MCF 10A (cell line): Measurements from ENCODE around the gene DTX3. TPM values are rescaled to one million over a fixed set of nuclear protein-coding genes. Genes with fewer than 3 reads are reported as not detected.

ENCODE experiments used
- BruUV-seq: library from RNA; stranded (reverse); fragments of 400-500 nt; replicated peaks from 2 replicates; lab custom pipeline; 2021; lab: Mats Ljungman, UMichigan
- CTCF ChIA-PET: fragments of 300-600 bp; sonication (Branson Sonifier 250); formaldehyde crosslinking; extraction: SDS; loops from one replicate; lab custom pipeline; 2021; ENCODE audit warnings: antibody characterized with exemption, inconsistent platforms; lab: Yijun Ruan, JAX
- POLR2A ChIA-PET: fragments of 300-600, 350-650 bp; sonication (Branson Sonifier 250); formaldehyde crosslinking; extraction: SDS; loops from one replicate; lab custom pipeline; 2020; ENCODE audit warnings: antibody characterized with exemption, inconsistent platforms; lab: Yijun Ruan, JAX
- DNase-seq: peaks from one replicate; pipeline ENCODE4 v3.0.0-alpha.2; 2018; ENCODE audit not compliant: unreplicated experiment
- H3K27ac Mint-ChIP-seq: one replicate; pipeline ENCODE4 v1.8.0; 2022; ENCODE audit warnings: mild to moderate bottlenecking, low read depth, mixed read lengths; ENCODE audit not compliant: unreplicated experiment
- H3K27me3 Mint-ChIP-seq: one replicate; pipeline ENCODE4 v1.8.0; 2022; ENCODE audit warnings: mixed read lengths; ENCODE audit not compliant: insufficient read depth, unreplicated experiment
- H3K36me3 Mint-ChIP-seq: one replicate; pipeline ENCODE4 v1.8.0; 2022; ENCODE audit warnings: mild to moderate bottlenecking, moderate library complexity, mixed read lengths; ENCODE audit not compliant: insufficient read depth, unreplicated experiment
- H3K4me1 Mint-ChIP-seq: one replicate; pipeline ENCODE4 v1.8.0; 2022; ENCODE audit warnings: mixed read lengths; ENCODE audit not compliant: insufficient read depth, unreplicated experiment
- H3K4me3 Mint-ChIP-seq: one replicate; pipeline ENCODE4 v1.8.0; 2022; ENCODE audit warnings: mild to moderate bottlenecking, moderate library complexity, mixed read lengths; ENCODE audit not compliant: unreplicated experiment
- H3K9me3 Mint-ChIP-seq: one replicate; pipeline ENCODE4 v1.8.0; 2022; ENCODE audit warnings: mixed read lengths; ENCODE audit not compliant: unreplicated experiment
- intact Hi-C: fragments of 100-400 bp; cut with micrococcal nuclease; formaldehyde crosslinking; loops from 2 replicates; pipeline ENCODE4 v1.14.1; 2022
- total RNA-seq: library from RNA; stranded (reverse); gene quantifications from 2 replicates; pipeline ENCODE4 v1.2.3, GENCODE V29; 2022
- TF ChIP-seq, protein P1 (sequence below): fragments of 200-600 bp; IDR thresholded peaks from one replicate; pipeline ENCODE4 v1.8.0; 2022; ENCODE audit warnings: antibody characterized with exemption, mild to moderate bottlenecking; ENCODE audit not compliant: unreplicated experiment

DTX3 gene
- total RNA-seq, 1 experiment from 2014 or later, result 2.0 TPM

DNA sequence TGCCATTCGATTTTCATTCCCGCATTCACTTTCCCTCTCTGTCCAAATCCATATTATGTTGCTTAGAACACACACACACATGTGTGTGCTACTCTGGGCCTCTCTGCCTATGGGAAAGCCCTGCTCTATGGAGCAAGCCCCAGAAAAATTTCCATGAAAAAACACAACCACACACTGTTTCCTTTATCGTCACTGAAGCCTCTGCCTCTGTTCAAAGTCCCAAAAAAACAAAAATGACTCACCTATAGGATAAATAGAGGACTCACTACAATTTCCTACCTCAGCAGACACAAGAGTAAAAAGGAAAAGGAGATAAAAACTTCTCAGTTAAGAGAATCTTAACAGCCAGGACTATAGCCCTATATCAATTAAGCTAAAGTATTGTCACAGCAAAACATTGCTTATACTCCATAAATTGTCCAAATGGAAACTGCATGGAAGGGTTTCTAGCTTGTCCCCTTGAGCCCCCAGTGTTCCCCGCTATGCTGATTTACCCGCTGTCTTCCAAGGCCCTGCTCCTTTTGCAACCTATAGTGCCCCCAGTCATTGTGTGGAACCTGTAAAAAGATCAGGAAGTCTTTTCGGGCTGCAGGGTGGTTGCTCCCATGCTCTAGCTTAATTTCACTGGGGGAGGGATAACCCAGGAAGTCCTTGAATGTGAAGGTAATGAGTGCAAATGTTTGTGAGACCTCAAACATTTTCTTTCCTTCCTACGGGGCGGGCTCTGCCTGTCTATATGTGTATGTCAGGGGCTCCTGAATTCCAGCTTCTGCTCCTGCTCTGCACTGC lies 24.8 kb upstream of the DTX3 start:
- DNase-seq, result no peak
- Mint-ChIP-seq H3K27ac (no peak overlapping the region), H3K27me3 (no peaks in the 10 kb centered on the region), H3K4me1 (no peaks in the 10 kb centered on the region), H3K9me3 (no peaks in the 10 kb centered on the region), H3K4me3 (no peak overlapping the region), H3K36me3 (no peaks in the 10 kb centered on the region)
- intact Hi-C loops, result no loop called here
- ChIA-PET CTCF (interaction anchor here (1.9 to 7.5 kb wide), 2 partner anchors 41 to 53 kb away, joined by 19 to 72 read pairs; partner anchors contain the start of gene B4GALNT1), POLR2A (no interaction called here)
- no TSS peak for BruUV-seq
- TF ChIP-seq, protein P1, sequence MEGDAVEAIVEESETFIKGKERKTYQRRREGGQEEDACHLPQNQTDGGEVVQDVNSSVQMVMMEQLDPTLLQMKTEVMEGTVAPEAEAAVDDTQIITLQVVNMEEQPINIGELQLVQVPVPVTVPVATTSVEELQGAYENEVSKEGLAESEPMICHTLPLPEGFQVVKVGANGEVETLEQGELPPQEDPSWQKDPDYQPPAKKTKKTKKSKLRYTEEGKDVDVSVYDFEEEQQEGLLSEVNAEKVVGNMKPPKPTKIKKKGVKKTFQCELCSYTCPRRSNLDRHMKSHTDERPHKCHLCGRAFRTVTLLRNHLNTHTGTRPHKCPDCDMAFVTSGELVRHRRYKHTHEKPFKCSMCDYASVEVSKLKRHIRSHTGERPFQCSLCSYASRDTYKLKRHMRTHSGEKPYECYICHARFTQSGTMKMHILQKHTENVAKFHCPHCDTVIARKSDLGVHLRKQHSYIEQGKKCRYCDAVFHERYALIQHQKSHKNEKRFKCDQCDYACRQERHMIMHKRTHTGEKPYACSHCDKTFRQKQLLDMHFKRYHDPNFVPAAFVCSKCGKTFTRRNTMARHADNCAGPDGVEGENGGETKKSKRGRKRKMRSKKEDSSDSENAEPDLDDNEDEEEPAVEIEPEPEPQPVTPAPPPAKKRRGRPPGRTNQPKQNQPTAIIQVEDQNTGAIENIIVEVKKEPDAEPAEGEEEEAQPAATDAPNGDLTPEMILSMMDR, result no peak

DNA sequence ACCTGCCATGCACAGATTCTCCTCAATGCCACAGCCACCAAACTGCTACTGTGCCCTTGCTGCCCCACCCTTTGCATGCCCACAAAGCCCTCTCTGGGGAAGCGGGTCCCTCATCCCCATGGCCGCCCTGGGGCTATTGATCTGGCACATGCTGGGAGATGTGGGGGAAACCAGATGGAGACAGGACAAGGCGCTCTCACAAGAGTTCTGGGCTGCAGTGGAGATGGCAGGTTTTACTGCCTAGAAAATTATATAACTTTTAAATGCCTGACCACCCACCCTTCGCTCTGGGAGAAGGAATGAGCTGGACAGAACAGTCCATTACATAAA lies 24.2 kb upstream of the DTX3 start:
- ChIA-PET POLR2A (interaction anchor here (1.4 kb wide), 1 partner anchor 10 kb away, joined by 3 read pairs; the partner anchor contains the start of gene PIP4K2C), CTCF (interaction anchor here (0.6 to 7.5 kb wide), 6 partner anchors 41 to 199 kb away, joined by 3 to 72 read pairs (median 8); partner anchors contain the start of gene B4GALNT1)
- H3K9me3 Mint-ChIP-seq, result no peaks in the 10 kb centered on the region

DNA sequence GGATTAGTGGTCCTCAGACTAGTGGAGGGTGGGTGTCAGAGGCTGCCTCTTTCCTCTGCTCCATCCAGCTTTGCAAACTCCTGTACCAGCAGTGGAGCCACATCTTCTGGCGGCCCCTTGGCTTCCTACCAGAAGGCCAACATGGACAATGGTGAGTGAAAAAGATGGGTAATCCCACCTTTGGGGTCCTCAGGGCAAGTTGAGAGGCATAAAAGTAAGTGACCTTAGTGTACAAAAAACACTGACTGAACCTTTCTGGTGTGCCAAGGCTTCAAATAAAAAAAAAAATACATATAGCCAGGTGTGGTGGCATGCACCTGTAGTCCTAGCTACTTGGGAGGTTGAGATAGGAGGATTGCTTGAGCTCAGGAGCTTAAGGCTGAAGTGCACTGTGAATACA lies 22.8 kb upstream of the DTX3 start:
- no peaks in the 10 kb centered on the region for H3K4me1 Mint-ChIP-seq
- POLR2A ChIA-PET, result interaction anchor here (1.4 kb wide), 1 partner anchor 9 kb away, joined by 3 read pairs; the partner anchor contains the start of gene PIP4K2C
- no peak overlapping the region for H3K27ac Mint-ChIP-seq
- no peaks in the 10 kb centered on the region for H3K9me3 Mint-ChIP-seq
- H3K27me3 Mint-ChIP-seq, result no peaks in the 10 kb centered on the region
- intact Hi-C loops, result loop anchor here (2.0 kb wide), 1 partner anchor 155 kb away; no protein-coding TSS in a partner anchor
- TF ChIP-seq, protein P1, result no peak
- no peak overlapping the region for H3K4me3 Mint-ChIP-seq
- no TSS peak for BruUV-seq
- H3K36me3 Mint-ChIP-seq, result no peaks in the 10 kb centered on the region
- no peak for DNase-seq
- CTCF ChIA-PET, result interaction anchor here (0.6 to 7.5 kb wide), 20 partner anchors 9 to 1886 kb away, joined by 3 to 72 read pairs (median 10); partner anchors contain the start of genes B4GALNT1, DTX3 and OS9

More for the DNA sequence above, 24.2 kb upstream of the DTX3 start:
- Mint-ChIP-seq H3K4me3 (no peak overlapping the region), H3K27ac (no peak overlapping the region), H3K27me3 (no peaks in the 10 kb centered on the region), H3K4me1 (no peaks in the 10 kb centered on the region), H3K36me3 (no peaks in the 10 kb centered on the region)
- BruUV-seq, result no TSS peak
- TF ChIP-seq, protein P1, result no peak
- no peak for DNase-seq
- intact Hi-C loops, result no loop called here

DNA sequence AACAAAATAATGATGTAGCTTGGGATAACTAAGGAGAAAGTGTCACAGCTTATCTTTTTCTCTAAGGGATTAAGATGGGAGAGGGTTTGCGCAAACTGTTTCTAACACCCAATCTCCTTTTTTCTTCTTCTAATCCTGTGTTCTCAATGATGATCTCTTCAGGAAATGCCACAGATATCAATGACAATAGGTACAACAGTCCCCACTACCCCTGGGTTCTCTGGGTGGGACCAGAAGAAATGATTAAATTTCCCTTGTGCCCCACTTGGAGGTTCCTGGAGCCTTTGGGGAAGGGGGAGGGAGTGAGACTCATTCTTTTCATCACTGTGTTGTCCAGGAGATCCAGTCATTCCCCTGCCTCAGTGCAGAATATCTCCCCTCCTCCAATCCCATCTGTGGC lies 22.2 kb upstream of the DTX3 start:
- DNase-seq, result no peak
- H3K27ac Mint-ChIP-seq, result no peak overlapping the region
- H3K9me3 Mint-ChIP-seq, result no peaks in the 10 kb centered on the region
- intact Hi-C loops, result loop anchor here (2.0 kb wide), 1 partner anchor 154 kb away; no protein-coding TSS in a partner anchor
- ChIA-PET POLR2A (interaction anchor here (2.3 kb wide), 1 partner anchor 10 kb away, joined by 10 read pairs; the partner anchor contains the start of gene PIP4K2C), CTCF (interaction anchor here (0.6 to 7.5 kb wide), 38 partner anchors 9 to 283 kb away, joined by 3 to 72 read pairs (median 6); partner anchors contain the start of genes B4GALNT1, DCTN2, DTX3 and KIF5A)
- H3K4me1 Mint-ChIP-seq, result no peaks in the 10 kb centered on the region
- H3K4me3 Mint-ChIP-seq, result no peak overlapping the region
- TF ChIP-seq, protein P1, result no peak
- H3K36me3 Mint-ChIP-seq, result no peaks in the 10 kb centered on the region
- BruUV-seq, result no TSS peak
- H3K27me3 Mint-ChIP-seq, result no peaks in the 10 kb centered on the region
